Lower lobe of right lung (tissue), 2 donors: ENCODE data around the gene SYNGR4. TPM values are rescaled to one million over a fixed set of nuclear protein-coding genes. Genes with fewer than 3 reads are reported as not detected.

Source experiments
- ATAC-seq, 2 donors: fragments of 200-7000 bp; cut with Tn5 transposase; one replicate each; pipeline ENCODE4 v1.9.1; 2020 to 2022; ENCODE audit warnings: mild to moderate bottlenecking in 2 of 2, moderate library complexity in 2 of 2
- DNase-seq: peaks from one replicate; pipeline ENCODE4 v3.0.0-alpha.2; 2020
- H3K27ac ChIP-seq: fragments of 200-600 bp; one replicate; pipeline ENCODE4 v1.8.0; 2022
- H3K27me3 ChIP-seq: fragments of 200-600 bp; one replicate; pipeline ENCODE4 v1.8.0; 2022; ENCODE audit warnings: low read depth
- H3K36me3 ChIP-seq: fragments of 200-600 bp; one replicate; pipeline ENCODE4 v1.8.0; 2022; ENCODE audit warnings: mild to moderate bottlenecking
- H3K4me1 ChIP-seq: fragments of 200-600 bp; one replicate; pipeline ENCODE4 v1.8.0; 2022
- H3K4me3 ChIP-seq: fragments of 200-600 bp; one replicate; pipeline ENCODE4 v1.8.0; 2022; ENCODE audit warnings: mild to moderate bottlenecking
- H3K9me3 ChIP-seq: fragments of 200-600 bp; one replicate; pipeline ENCODE4 v1.8.0; 2022
- CTCF ChIP-seq: fragments of 200-600 bp; IDR thresholded peaks from one replicate; pipeline ENCODE4 v1.8.0; 2022; ENCODE audit warnings: antibody characterized with exemption, mild to moderate bottlenecking
- intact Hi-C: fragments of 100-400 bp; cut with DNase I; formaldehyde crosslinking; loops from one replicate; pipeline ENCODE4 v1.11.0; 2022
- total RNA-seq: library from RNA; stranded (reverse); fragmentation: NEBNext Ultra II Directional; extraction: Animal tissue kit (Norgen Biotek cat#: 25700); gene quantifications from one replicate; pipeline ENCODE4 v1.2.1, GENCODE V29; 2021
- donor health status: DM: no; HTN: yes; CAD: no; lungs with severe emphysema.

Gene SYNGR4
- total RNA-seq, 1 donor from 2014 or later = not detected

- TF ChIP-seq CTCF = no peak
- peaks cover 28% of the 10 kb centered on the region for H3K27me3 ChIP-seq
- H3K36me3 ChIP-seq = no peaks in the 10 kb centered on the region
- intact Hi-C loops = no loop called here
- DNase-seq (no peak), ATAC-seq (no peak)
- no peaks in the 10 kb centered on the region for H3K4me1 ChIP-seq
- no peak overlapping the region for H3K27ac ChIP-seq
- H3K4me3 ChIP-seq = peak overlapping the region; percentile 37
- no peaks in the 10 kb centered on the region for H3K9me3 ChIP-seq
These were observed 51.6 kb downstream of the SYNGR4 start for GRCh38 chr19:48415806-48416221.

- Histone ChIP-seq H3K9me3 (no peaks in the 10 kb centered on the region), H3K27me3 (peaks cover 28% of the 10 kb centered on the region), H3K4me3 (no peak overlapping the region), H3K4me1 (no peaks in the 10 kb centered on the region), H3K36me3 (no peaks in the 10 kb centered on the region), H3K27ac (no peak overlapping the region)
- TF ChIP-seq CTCF = no peak
- intact Hi-C loops = no loop called here
- ATAC-seq (no peak), DNase-seq (no peak)
These were observed 53.3 kb downstream of the SYNGR4 start for GRCh38 chr19:48417421-48417820.

- DNase-seq = no peak
- H3K4me1 ChIP-seq = no peaks in the 10 kb centered on the region
- no peaks in the 10 kb centered on the region for H3K36me3 ChIP-seq
- ATAC-seq = no peak
- H3K4me3 ChIP-seq = no peak overlapping the region
- H3K9me3 ChIP-seq = no peaks in the 10 kb centered on the region
- no peak for TF ChIP-seq CTCF
- H3K27me3 ChIP-seq = peaks cover 28% of the 10 kb centered on the region
- no peak overlapping the region for H3K27ac ChIP-seq
- intact Hi-C loops = no loop called here
These were observed 54.3 kb downstream of the SYNGR4 start for GRCh38 chr19:48418317-48419064.

GRCh38 chr19:48419158-48419920 lies 55.2 kb downstream of the SYNGR4 start:
- Histone ChIP-seq H3K36me3 (no peaks in the 10 kb centered on the region), H3K27ac (no peak overlapping the region), H3K4me1 (no peaks in the 10 kb centered on the region), H3K4me3 (no peak overlapping the region), H3K9me3 (no peaks in the 10 kb centered on the region), H3K27me3 (peaks cover 28% of the 10 kb centered on the region)
- intact Hi-C loops = no loop called here
- DNase-seq = no peak
- TF ChIP-seq CTCF = no peak
- peak; percentile 42 to 58 for ATAC-seq

GRCh38 chr19:48421548-48421947 lies 57.4 kb downstream of the SYNGR4 start:
- TF ChIP-seq CTCF = no peak
- H3K36me3 ChIP-seq = no peaks in the 10 kb centered on the region
- H3K4me3 ChIP-seq = no peak overlapping the region
- intact Hi-C loops = no loop called here
- H3K4me1 ChIP-seq = peaks cover 3% of the 10 kb centered on the region
- DNase-seq (no peak), ATAC-seq (no peak)
- H3K27me3 ChIP-seq = peaks cover 12% of the 10 kb centered on the region
- H3K27ac ChIP-seq = no peak overlapping the region
- no peaks in the 10 kb centered on the region for H3K9me3 ChIP-seq
